Activated CD8-positive, alpha-beta memory T cell treated with anti-CD3 and anti-CD28 coated beads, Interleukin-2, amount 50 U/mL, for 1 hour (primary cell): ENCODE measurements around the gene DEXI.
"Not testable (repeated sequence)": the region's sequence is repeated elsewhere in the genome, so short reads cannot be mapped to it uniquely, and the experiment has no call there.

ENCODE experiments used
- DNase-seq: peaks from one replicate; pipeline ENCODE4 v3.0.0-alpha.2; 2020; ENCODE audit errors: extremely low read depth

Gene DEXI

GRCh38 chr16:10941127-10941933 is 938 bp downstream of the DEXI start:
- no peak for DNase-seq

DNA sequence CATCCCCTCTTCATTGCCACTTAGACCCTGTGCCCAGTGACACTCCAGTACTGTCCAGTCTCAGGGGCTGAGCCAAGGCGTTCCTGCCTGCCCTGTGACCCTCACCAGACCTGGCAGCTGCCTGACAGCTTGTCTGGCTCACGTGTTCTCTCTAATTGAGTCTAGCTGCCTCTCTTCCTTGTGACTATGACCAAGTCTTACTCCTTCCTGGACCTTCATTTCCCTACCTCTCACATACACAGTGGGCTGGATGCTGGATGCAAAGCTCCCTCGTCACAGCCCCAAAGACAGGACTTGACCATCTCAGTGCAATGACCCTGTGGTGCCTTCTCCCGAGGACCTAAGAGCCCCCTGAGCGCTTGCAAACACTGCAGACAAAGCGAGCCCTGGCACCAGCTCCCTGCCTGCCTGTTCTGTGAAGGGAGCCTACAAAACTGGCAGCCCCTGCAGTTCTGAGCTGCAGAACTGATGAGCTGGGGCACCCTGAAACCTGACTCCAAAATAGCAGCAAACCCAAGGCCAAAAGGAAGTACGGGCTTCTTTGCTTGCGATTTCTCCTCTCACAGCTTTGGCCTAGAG is 1.7 kb downstream of the DEXI start:
- DNase-seq = no peak

DNA sequence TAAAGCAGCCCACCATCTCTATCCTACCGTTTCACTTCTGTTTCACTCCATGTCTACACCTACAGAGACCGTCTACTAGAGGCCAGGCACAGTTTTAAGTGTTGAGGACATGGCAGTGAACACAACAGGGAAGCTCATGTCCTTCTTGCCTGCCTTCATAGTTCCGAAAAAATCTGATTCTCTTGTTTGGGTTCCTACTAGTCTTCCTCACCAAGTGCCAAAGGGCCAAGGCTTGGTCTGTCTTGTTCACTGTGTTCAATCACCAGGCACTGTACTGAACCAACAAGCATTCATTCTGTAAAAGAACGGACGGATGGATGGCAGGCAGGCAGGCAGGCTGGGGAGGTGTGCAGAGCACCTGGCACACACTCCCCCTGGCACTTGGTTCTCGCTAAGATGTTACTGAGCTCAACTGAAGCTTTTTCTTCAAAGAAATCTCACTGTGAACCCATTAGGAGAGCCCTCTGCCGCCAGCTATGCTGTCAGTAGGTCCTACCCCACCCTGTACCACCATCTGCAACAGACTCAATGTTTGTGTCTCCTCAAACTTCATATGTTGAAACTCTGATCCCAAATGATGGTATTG is 2.5 kb downstream of the DEXI start:
- DNase-seq = no peak

DNA sequence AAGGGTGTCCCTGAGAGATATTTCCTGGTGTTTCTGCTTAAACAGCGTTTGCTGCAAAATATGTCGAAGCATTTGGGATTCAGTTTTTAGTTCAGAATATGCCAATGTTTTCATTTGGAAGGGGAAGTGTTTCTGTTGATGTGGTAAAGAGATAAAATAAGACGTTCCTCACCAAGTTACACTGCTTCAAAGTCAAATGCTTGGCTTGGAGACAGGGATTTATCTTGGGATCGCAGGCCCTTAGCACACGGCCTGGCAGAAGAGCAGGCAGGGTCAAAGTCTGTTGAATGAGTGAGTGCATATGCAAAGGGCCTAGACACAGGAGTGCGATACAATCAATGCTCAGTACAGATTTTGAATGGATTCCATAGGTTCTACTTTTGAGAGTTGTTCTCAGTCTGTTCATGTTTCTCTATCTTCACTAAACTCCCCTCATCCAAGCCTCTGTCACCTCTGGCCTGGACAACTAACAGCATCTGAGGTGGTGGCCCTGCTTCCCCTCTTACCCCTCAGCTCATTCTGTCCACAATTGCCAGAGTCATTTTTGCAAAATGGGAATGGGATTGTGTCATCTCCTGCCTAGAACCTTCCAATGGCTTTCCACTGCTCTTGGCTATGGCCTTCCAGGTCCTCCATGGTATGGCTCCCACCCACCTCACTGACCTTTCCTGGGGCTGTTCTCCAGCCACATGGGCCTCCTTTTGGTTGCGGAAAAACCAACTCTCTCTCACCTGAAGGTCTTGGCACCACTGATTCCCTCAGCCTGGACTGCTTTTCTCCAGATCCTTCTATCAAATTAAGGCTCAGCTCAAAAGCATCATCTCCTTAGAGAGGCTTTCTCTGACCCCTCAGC is 3.2 kb downstream of the DEXI start:
- no peak for DNase-seq

- no peak for DNase-seq
Measured at GRCh38 chr16:10938321-10938720, 3.9 kb downstream of the DEXI start.

DNA sequence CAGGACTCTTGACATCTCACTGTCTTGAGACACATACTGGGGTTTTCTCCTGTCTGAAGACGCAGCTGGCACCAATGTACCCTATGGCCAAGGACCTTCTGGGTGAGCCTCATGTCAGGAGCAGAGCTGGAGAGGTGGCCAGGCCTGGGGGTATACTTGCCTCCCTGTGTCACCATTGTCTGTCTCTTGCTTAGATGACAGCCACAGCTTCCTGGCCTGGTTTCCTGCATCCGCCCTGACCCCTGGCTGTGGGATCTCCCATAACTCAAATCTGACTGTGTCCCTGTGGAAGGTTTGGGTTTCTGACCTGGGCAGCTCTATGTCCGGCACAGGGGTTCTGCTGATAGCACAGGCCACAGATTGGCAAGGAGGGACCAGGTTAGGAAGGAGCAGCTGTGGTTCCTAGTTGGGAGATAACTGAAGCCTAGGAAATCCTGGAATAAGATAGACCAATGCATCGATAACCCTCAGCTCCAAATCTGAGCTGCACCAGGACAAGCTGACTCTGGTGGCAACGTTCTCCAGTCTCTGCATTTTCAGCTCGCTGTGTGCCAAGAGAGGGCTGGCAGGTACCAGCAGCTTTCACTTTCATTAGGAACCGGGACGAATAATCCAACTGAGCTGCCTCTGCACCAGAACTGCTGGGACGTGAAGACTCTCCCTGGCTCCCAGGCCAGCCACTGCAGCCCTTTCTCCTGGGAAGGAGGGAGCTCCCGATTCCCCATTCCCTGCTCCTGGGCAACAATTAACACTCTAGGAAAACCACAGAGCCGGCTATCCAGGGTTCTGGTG is 5.0 kb downstream of the DEXI start:
- no peak for DNase-seq

GRCh38 chr16:10936272-10936984 is 5.8 kb downstream of the DEXI start:
- DNase-seq = no peak

GRCh38 chr16:10935226-10935915 is 6.9 kb downstream of the DEXI start:
- DNase-seq = no peak

DNA sequence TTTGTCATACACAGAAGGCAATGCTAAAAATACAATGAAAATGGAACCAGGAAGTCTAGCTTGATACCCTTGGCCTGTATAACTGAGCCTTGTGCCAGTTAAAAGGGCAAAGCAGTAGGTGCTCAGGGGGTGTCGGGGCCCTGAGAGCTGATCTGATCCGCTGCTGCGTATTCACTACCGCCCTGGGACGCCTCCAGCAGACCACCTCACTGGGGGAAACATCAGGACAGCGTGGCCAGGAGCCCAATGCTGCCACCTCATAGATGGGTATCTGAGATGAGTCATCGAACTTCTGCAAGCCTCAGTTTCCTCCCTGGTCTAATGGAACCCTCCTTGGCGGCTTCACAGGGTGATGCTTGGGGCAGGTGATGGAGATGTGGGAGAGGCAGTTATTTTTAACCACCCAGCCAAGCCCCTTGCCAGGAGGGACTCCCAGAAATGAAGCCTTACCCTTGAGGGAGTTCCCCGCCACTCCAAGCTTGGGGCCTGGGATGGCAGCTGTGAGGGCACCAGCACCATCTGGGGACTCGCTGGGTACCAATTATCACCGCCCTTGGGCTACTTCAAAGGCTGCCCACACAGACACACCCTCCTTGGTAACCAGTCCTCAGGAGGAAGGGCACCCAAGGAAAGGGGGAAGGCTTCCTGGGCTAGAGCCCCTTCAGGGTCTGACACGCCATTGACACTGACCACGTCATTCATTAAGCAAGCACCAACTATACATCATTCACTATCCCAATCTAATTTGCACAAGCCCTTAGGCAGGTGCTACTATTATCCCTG is 7.8 kb downstream of the DEXI start:
- no peak for DNase-seq

DNA sequence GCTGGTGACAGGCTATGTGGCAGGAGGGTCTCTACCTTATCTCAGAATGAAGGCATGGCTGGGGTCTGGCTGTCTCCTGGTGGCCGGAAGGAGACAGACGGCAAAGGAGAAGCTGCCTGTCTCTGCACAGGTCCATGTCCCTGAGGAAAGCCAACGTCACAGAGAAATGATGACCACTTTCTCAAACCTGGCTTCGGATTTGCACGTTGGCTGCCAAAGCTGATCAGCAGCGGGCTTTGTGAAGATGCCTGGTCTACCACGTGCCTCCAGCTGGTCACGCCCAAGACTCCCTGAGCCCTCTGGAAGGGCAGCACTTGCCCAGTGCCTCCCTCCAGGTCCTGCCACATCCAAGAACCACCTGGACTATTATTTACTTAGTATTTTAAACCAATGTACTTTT is 8.4 kb downstream of the DEXI start:
- DNase-seq = no peak

DNA sequence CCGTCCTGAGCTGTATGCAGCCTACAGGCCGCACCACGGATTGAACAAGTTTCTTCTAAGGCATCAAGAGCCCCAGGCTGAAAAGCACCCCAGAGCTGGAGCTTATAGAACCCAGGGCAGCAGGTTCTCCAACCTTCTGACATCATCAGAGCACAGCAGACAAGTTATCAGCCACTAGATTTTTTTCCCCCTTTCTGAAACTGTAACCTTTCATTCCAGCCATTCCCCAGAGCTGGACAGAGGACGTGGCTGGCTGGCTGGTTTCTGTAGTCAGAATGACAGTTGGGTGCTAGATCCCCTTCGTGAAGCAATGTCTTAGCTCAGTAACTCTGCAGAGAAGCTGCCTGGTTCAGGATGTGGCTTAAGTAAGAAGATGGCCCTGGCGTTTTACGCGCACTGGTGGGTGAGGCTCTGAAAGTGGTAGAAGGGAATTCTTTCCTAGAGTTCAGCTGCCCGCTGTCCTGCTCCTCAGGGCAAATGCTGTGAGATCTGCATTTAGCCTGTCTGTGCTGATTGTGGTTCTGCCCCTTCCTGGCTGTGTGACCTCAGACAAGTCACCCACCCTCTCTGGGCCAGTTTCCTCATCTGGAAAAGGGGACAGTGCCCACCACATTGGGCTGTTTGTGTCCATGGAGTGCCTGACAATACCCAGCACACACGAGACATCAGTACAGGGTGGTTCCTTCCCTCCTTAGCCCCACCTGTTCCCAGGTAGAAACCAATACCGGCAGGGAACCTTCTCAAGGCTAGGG is 9.1 kb downstream of the DEXI start:
- DNase-seq = no peak

- no peak for DNase-seq
Measured at GRCh38 chr16:10931977-10932632, 10.2 kb downstream of the DEXI start.

GRCh38 chr16:10931134-10931533 is 11.1 kb downstream of the DEXI start:
- DNase-seq = no peak

GRCh38 chr16:10930755-10931093 is 11.5 kb downstream of the DEXI start:
- DNase-seq = no peak

- DNase-seq = no peak
Measured at GRCh38 chr16:10929853-10930754, 12.2 kb downstream of the DEXI start.

DNA sequence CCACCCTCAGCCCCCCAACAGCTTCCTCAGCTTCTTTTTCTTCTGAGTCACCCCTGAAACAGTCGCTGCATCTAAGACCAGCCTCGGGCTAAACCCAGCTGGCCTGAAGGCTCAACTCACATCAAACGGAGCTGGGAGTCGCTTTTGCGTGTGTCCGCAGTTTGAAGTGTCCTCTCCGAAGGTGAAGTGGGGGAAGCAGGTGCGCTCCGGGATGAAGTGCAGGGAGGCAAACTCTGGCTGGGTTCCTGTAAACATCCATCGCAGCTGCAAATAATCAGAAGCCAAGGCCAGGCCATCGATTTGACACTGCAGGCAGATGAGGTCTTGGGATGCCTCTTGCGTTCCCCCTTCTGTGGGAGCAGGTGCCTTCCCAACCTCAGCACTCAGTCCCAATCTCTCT is 13.2 kb downstream of the DEXI start:
- DNase-seq = not testable (repeated sequence)

DNA sequence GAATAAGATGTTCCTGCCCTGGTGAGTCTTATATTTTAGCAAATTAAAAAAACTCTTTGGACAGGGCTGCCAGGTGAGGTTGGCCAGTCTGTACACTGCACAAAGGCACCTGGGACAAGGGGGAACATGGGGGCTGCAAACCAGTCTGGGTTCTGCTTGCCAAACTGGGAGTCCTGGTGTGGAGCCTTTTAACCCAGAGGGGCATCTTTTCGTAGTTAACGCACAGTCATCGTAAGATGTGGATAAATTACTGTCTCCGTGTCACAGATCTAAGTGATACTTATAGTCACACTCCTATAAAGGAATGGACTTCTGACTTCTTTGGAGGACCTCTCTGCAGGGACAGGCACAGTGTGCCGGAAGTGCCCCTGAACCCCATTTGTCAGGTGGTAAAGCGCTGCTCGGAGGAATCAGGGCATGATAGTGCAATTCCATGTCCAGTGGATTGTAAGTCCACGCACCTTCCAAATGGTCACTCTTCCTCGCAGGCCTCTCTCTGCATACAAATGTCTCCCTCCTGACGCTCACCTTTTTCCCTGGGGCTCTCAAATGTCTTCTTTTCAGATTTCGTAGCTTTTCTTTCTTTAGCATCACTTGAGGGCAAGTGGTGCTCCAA is 14.7 kb downstream of the DEXI start:
- no peak for DNase-seq
